Liver (tissue), 9 donors: ENCODE results near the gene GNA15. TPM values are rescaled to one million over a fixed set of nuclear protein-coding genes. Genes with fewer than 3 reads are reported as not detected.
A peak's percentile ranks its signal among the peaks of the same experiment; 100 is the strongest.

ENCODE experiments used
- DNase-seq: peaks from one replicate; pipeline ENCODE4 v3.0.0-alpha.2; 2017; ENCODE audit warnings: low spot score
- H3K27ac ChIP-seq, 2 donors: one replicate each; pipeline ENCODE4 v1.7.0; 2013; ENCODE audit warnings: inconsistent platforms in 2 of 2, low read length in 2 of 2, control low read depth in 1 of 2, low read depth in 1 of 2, mild to moderate bottlenecking in 1 of 2
- H3K27me3 ChIP-seq, 4 donors: one replicate each; pipeline versions ENCODE4 v1.6.1 to v1.7.0; 2013; ENCODE audit warnings: low read length in 3 of 4, inconsistent platforms in 1 of 4, mild to moderate bottlenecking in 1 of 4, moderate library complexity in 1 of 4; ENCODE audit not compliant: control insufficient read depth in 4 of 4, insufficient read depth in 4 of 4
- H3K36me3 ChIP-seq, 4 donors: one replicate each; pipeline versions ENCODE4 v1.6.1 to v1.7.0; 2013; ENCODE audit warnings: low read length in 3 of 4, mild to moderate bottlenecking in 3 of 4, low read depth in 1 of 4, moderate library complexity in 1 of 4; ENCODE audit not compliant: control insufficient read depth in 4 of 4, insufficient read depth in 3 of 4
- H3K4me1 ChIP-seq, 4 donors: one replicate each; pipeline versions ENCODE4 v1.6.1 to v1.7.0; 2013; ENCODE audit warnings: low read length in 3 of 4, mild to moderate bottlenecking in 3 of 4, moderate library complexity in 1 of 4; ENCODE audit not compliant: control insufficient read depth in 4 of 4, insufficient read depth in 4 of 4
- H3K4me3 ChIP-seq, 3 donors: one replicate each; pipeline versions ENCODE4 v1.6.1 to v1.7.0; 2013; ENCODE audit warnings: low read length in 3 of 3, control low read depth in 1 of 3, low read depth in 1 of 3, mild to moderate bottlenecking in 1 of 3
- H3K9ac ChIP-seq, 2 donors: one replicate each; pipeline ENCODE4 v1.7.0; 2013; ENCODE audit warnings: low read length in 2 of 2, mild to moderate bottlenecking in 2 of 2, moderate library complexity in 2 of 2, control low read depth in 1 of 2, low read depth in 1 of 2
- H3K9me3 ChIP-seq, 4 donors: one replicate each; pipeline versions ENCODE4 v1.6.1 to v1.7.0; 2013; ENCODE audit warnings: low read length in 3 of 4; ENCODE audit not compliant: control insufficient read depth in 4 of 4
- ATF3 ChIP-seq: IDR thresholded peaks from 2 replicates; pipeline ENCODE4 v1.6.1; 2016; ENCODE audit warnings: antibody characterized with exemption
- CTCF ChIP-seq: fragments of 150-350 bp; IDR thresholded peaks from 2 replicates; pipeline ENCODE4 v1.5.1; 2017; ENCODE audit warnings: improper control_type of control experiment, low read depth, low read length; ENCODE audit not compliant: missing input control
- FOXA2 ChIP-seq: IDR thresholded peaks from 2 replicates; pipeline ENCODE4 v1.6.1; 2016; ENCODE audit warnings: antibody characterized with exemption
- JUND ChIP-seq, 2 donors: IDR thresholded peaks; 2 replicates each; pipeline ENCODE4 v1.6.1; 2016; ENCODE audit warnings: antibody characterized with exemption in 2 of 2
- NR2F2 ChIP-seq: IDR thresholded peaks from 2 replicates; pipeline ENCODE4 v1.6.1; 2016; ENCODE audit warnings: antibody characterized with exemption
- REST ChIP-seq: IDR thresholded peaks from 2 replicates; pipeline ENCODE4 v1.6.1; 2016; ENCODE audit warnings: antibody characterized with exemption, mild to moderate bottlenecking
- RXRA ChIP-seq, 2 donors: IDR thresholded peaks; 2 replicates each; pipeline ENCODE4 v1.6.1; 2017 to 2018; ENCODE audit warnings: antibody characterized with exemption in 2 of 2, mild to moderate bottlenecking in 1 of 2
- YY1 ChIP-seq: IDR thresholded peaks from 2 replicates; pipeline ENCODE4 v1.6.1; 2016; ENCODE audit warnings: antibody characterized with exemption, mild to moderate bottlenecking
- ZBTB33 ChIP-seq: IDR thresholded peaks from 2 replicates; pipeline ENCODE4 v1.6.1; 2016; ENCODE audit warnings: antibody characterized with exemption
- WGBS: extraction: QIAGEN DNeasy Blood & Tissue Kit; methylation state at CpG from one replicate; pipeline ENCODE4 v1.1.7; 2013; 5-methylcytosine and 5-hydroxymethylcytosine counted together
- polyA plus RNA-seq, 2 donors: library from polyadenylated mRNA; stranded (reverse) in 1 of 2; unstranded in 1 of 2; fragments of 200-250 nt in 1 of 2; fragments of >200 nt in 1 of 2; fragmentation: Nextera tagmentation in 1 of 2; extraction: Ambion mirVana in 1 of 2; gene quantifications; one replicate each; pipeline versions ENCODE4 v1.2.1 to v1.2.3, GENCODE V29; 2013 to 2015
- total RNA-seq, 2 donors: library from RNA; depleted of rRNA; stranded (reverse); fragments of >200 nt; gene quantifications; one replicate each; pipeline ENCODE4 v1.2.3, GENCODE V29; 2014
- donor health status: healthy.
- donor health status: healthy.
- donor health status: healthy.
- donor health status: healthy.
- donor health status: healthy.

The GNA15 gene
- total and polyA plus RNA-seq, 4 donors: 0.11 to 10.4 (median 1.4) TPM

- no peak for DNase-seq
- Histone ChIP-seq H3K27me3 (no peaks in the 10 kb centered on the region), H3K9me3 (no peaks in the 10 kb centered on the region), H3K36me3 (peaks cover 0 to 3% (median 0%) of the 10 kb centered on the region in 4 donors), H3K9ac (peak overlapping the region in 1 of 2 donors; percentile 80), H3K27ac (peak overlapping the region; percentile 64 to 97), H3K4me1 (peaks cover 8 to 28% (median 21%) of the 10 kb centered on the region in 4 donors), H3K4me3 (peak overlapping the region; percentile 81 to 98 (median 86))
- WGBS: under 1% methylated on average over 38 of the region's 38 CpGs
- TF ChIP-seq REST: no peak
- no peak for TF ChIP-seq ZBTB33
- no peak for TF ChIP-seq ATF3
Observed at GRCh38 chr19:3186160-3186688, 50.4 kb downstream of the GNA15 start.

- H3K9ac ChIP-seq: peak overlapping the region; percentile 24 to 80
- no peak overlapping the region for H3K27ac ChIP-seq
- peaks cover 8 to 28% (median 21%) of the 10 kb centered on the region in 4 donors for H3K4me1 ChIP-seq
- DNase-seq: no peak
- peak overlapping the region; percentile 81 to 98 (median 86) for H3K4me3 ChIP-seq
- no peaks in the 10 kb centered on the region for H3K27me3 ChIP-seq
- 73% methylated on average over 23 of the region's 23 CpGs for WGBS
- no peaks in the 10 kb centered on the region for H3K9me3 ChIP-seq
- H3K36me3 ChIP-seq: peaks cover 0 to 3% (median 0%) of the 10 kb centered on the region in 4 donors
- TF ChIP-seq RXRA (IDR thresholded peaks at IDR 0.05): no peak
- no peak for TF ChIP-seq NR2F2
- no peak for TF ChIP-seq REST
- TF ChIP-seq JUND (IDR thresholded peaks at IDR 0.05): no peak
- no peak for TF ChIP-seq ZBTB33
- TF ChIP-seq CTCF: no peak
- no peak for TF ChIP-seq YY1
- TF ChIP-seq FOXA2: no peak
Observed at GRCh38 chr19:3186891-3187661, 51.2 kb downstream of the GNA15 start.
